ENCODE results near the gene MEF2D.

MEF2D gene

DNA sequence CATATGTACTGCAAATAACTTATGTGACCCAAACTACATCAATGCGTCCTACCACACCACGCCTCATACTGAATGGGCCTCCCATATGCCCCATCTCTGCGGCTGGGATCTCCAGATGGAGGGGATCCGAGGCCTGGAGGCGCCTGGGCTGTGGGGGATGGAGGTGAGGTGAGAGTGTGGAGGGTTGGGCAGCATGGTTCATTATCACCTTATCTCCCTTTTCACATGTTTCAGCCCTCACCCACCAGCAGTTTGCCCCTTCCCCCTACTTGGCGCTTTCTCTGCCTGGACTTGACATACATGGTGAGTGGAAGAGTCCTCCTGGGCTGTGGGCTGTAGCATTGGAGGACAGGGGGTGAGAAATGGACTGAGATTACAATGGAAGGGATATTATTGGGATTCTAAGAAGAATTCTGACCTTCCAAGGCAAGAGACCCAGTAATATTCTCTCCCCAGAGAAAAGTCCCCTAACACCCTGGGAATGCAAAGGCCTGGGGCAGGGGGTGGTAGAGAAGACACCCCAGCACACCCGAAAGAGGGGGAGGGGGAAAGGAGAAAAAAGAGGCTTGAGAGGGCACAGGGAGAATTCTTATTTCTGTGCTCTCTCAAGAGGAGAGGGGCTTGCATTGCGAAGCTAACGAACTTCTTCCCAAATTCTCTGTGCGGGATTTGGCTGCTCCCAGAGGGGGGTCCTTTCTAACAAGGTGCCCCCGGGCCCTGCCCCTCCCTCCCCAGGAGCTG lies 61.4 kb downstream of the MEF2D start:
- H3K27ac ChIP-seq (ENCODE audit: low read depth, low read length), result no peak overlapping the region
- no peak overlapping the region for H3K4me3 ChIP-seq (ENCODE audit: low read depth, low read length)
- no peaks in the 10 kb centered on the region for H3K79me2 ChIP-seq (ENCODE audit: control insufficient read depth, insufficient read depth, low read length, unreplicated experiment)
- no peaks in the 10 kb centered on the region for H3K36me3 ChIP-seq (ENCODE audit: insufficient read depth, low read length)
- H3K4me1 ChIP-seq (ENCODE audit: control insufficient read depth, insufficient read depth, low read length, unreplicated experiment), result no peaks in the 10 kb centered on the region
- H2AFZ ChIP-seq (ENCODE audit: low read length, unreplicated experiment), result no peak overlapping the region
- H3K27me3 ChIP-seq (ENCODE audit: insufficient read depth, low read length), result peaks cover 98% of the 10 kb centered on the region

DNA sequence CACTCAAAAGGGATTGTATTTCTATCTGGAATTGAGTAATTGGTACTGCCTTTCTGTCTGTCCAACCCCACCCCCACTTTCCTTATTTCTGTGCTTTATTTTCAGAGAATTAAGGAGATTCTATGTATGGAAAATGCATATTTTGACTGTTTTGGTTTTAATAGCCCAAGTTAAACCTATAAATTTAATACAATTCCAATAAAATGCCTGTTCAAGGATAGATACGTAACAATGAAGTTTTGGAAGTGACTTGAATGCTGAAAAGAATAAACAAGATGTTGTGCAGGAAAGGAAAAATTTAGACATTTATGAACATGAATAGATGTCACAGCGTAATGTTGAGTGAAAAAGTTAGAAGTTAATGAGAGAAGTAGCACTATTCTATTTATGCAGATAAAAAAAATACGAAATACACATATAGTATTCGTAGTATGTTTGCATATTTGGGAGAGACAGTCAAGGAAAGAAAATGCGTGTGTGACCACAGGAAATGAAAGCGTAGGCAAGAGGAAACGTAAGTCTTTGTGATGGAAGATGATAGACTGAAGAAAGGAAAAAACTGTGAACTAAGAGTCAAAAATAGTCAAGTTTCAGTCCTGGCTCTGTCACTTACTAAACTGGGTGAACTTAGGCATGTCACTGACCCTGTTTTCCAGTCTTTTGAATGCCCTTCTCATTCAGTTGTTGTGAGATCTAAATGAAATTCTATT lies 62.1 kb downstream of the MEF2D start:
- H2AFZ ChIP-seq (ENCODE audit: low read length, unreplicated experiment), result no peak overlapping the region
- H3K27ac ChIP-seq (ENCODE audit: low read depth, low read length), result no peak overlapping the region
- no peaks in the 10 kb centered on the region for H3K79me2 ChIP-seq (ENCODE audit: control insufficient read depth, insufficient read depth, low read length, unreplicated experiment)
- H3K4me3 ChIP-seq (ENCODE audit: low read depth, low read length), result no peak overlapping the region
- H3K36me3 ChIP-seq (ENCODE audit: insufficient read depth, low read length), result no peaks in the 10 kb centered on the region
- no peaks in the 10 kb centered on the region for H3K4me1 ChIP-seq (ENCODE audit: control insufficient read depth, insufficient read depth, low read length, unreplicated experiment)
- H3K27me3 ChIP-seq (ENCODE audit: insufficient read depth, low read length), result peaks cover 99% of the 10 kb centered on the region

DNA sequence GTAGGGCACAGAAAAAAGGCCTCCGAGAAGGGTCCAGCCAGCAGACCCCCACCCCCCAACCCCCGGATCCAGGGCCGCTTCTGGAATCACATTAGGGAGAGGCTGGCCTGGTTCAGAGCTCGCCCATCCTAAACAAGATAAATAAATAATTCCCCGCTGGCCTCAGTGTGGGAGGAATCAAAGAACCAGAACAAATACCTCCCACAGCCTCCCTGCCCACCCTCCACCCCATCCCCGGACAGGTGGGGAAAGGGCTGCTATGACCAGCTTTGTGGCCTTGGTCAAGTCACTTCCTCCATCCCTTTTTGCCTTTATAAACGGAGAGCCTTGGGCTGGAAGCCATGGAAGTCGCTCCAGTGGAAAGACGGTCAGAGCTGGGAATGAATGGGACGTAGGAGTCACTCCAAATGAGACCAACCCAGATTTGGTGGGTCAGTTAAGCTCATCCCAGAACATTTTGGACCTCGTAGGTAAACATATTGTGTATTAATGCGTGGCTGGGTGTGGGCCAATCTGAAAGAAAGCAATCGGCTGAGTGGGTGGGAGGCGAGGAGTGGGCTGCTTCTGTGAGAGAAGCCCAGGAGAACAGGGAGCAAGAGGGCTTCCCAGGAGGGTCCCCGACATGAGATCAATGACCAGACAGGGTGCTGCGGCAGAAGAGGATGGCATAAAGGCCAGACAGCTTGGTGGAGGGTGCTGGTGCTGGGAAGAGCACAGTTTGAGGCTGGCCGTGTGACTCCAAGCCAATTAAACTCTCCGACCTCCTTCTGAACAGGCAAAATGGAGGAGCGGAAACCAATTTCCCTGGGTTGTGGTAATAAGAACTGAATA lies 63.3 kb downstream of the MEF2D start:
- H3K36me3 ChIP-seq (ENCODE audit: insufficient read depth, low read length), result no peaks in the 10 kb centered on the region
- no peak overlapping the region for H2AFZ ChIP-seq (ENCODE audit: low read length, unreplicated experiment)
- H3K27me3 ChIP-seq (ENCODE audit: insufficient read depth, low read length), result peaks cover 100% of the 10 kb centered on the region
- H3K4me1 ChIP-seq (ENCODE audit: control insufficient read depth, insufficient read depth, low read length, unreplicated experiment), result no peaks in the 10 kb centered on the region
- no peak overlapping the region for H3K27ac ChIP-seq (ENCODE audit: low read depth, low read length)
- no peak overlapping the region for H3K4me3 ChIP-seq (ENCODE audit: low read depth, low read length)
- no peaks in the 10 kb centered on the region for H3K79me2 ChIP-seq (ENCODE audit: control insufficient read depth, insufficient read depth, low read length, unreplicated experiment)

DNA sequence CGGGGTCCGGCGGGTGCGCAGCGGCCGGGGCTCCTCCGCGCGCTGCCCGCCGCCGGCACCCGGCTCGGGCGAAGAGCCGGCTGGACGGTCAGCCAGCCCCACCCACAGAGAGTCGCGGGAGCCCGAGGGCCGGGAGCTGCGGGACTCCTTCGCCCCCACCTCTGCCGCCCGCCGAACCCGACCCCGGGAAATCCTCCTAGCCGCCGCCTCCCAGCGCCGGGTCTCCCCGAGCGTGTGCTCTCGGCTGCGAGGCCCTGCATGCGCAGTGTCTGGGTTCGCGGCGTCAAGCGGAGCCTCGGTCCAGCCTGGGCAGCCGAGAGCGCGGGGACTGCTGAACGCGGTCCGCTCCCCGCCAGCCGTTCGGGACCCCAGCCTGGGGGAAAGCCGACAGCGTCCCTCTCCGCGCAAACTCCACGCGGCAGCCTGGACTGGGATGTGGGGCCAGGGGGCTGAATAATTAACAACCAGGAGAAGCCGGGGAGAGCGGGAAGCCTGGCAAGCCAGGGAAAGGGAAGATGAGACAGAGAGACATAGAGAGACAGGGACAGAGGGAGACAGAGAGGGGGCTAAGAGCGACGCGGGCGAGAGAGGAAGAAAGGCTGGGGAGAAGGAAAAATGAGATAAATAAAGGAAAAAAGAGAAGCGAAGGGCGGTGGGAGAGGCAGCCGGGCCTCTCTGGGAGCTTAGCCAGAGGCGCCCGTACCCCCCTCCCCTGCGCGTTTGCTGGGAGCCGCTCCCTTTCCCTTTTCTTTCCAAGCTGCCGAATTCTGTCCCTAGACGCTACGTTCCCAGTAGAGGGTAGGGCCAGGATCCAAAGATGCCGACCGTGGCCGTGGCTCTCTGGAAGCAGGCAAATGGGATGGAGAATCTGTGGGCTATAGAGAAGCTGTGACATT lies 64.2 kb downstream of the MEF2D start:
- no peaks in the 10 kb centered on the region for H3K79me2 ChIP-seq (ENCODE audit: control insufficient read depth, insufficient read depth, low read length, unreplicated experiment)
- H3K4me3 ChIP-seq (ENCODE audit: low read depth, low read length), result peak overlapping the region; percentile 68; the same call in 1 of the 2 replicates
- H3K36me3 ChIP-seq (ENCODE audit: insufficient read depth, low read length), result no peaks in the 10 kb centered on the region
- peaks cover 99% of the 10 kb centered on the region for H3K27me3 ChIP-seq (ENCODE audit: insufficient read depth, low read length)
- H2AFZ ChIP-seq (ENCODE audit: low read length, unreplicated experiment), result no peak overlapping the region
- H3K4me1 ChIP-seq (ENCODE audit: control insufficient read depth, insufficient read depth, low read length, unreplicated experiment), result no peaks in the 10 kb centered on the region
- H3K27ac ChIP-seq (ENCODE audit: low read depth, low read length), result no peak overlapping the region

DNA sequence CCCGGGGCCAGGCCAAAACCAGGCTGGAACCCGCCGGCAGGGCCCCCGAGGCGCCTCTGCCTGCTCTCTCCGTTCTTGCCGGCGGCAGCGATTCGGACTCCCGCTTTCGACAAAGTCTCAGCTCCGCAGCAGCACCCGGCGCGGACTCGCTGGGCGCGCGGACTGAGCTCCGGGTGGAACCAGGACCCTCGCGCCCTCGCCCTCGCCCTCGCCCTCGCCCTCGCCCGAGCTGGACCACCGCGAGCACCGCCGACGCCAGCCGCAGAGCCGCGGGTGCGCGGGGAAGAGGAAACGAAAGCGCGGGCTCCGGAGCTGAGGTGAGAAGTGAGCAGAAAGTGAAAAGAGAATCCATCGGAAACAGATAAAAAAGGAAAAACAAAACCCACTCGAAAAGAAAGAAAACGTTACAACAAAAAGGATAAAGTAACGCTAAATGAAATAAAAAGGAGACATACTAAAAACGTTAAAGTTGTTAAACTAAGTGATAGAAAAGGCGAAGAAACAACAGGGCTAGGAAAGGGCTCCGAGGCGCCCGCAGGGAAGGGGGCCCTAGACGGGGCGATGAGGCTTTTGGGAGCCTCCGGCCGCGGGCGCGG lies 64.9 kb downstream of the MEF2D start:
- Histone ChIP-seq H3K79me2 (ENCODE audit: control insufficient read depth, insufficient read depth, low read length, unreplicated experiment) (no peaks in the 10 kb centered on the region), H3K4me1 (ENCODE audit: control insufficient read depth, insufficient read depth, low read length, unreplicated experiment) (no peaks in the 10 kb centered on the region), H2AFZ (ENCODE audit: low read length, unreplicated experiment) (no peak overlapping the region), H3K36me3 (ENCODE audit: insufficient read depth, low read length) (no peaks in the 10 kb centered on the region), H3K27me3 (ENCODE audit: insufficient read depth, low read length) (peaks cover 99% of the 10 kb centered on the region), H3K27ac (ENCODE audit: low read depth, low read length) (no peak overlapping the region), H3K4me3 (ENCODE audit: low read depth, low read length) (peak overlapping the region; percentile 68)

DNA sequence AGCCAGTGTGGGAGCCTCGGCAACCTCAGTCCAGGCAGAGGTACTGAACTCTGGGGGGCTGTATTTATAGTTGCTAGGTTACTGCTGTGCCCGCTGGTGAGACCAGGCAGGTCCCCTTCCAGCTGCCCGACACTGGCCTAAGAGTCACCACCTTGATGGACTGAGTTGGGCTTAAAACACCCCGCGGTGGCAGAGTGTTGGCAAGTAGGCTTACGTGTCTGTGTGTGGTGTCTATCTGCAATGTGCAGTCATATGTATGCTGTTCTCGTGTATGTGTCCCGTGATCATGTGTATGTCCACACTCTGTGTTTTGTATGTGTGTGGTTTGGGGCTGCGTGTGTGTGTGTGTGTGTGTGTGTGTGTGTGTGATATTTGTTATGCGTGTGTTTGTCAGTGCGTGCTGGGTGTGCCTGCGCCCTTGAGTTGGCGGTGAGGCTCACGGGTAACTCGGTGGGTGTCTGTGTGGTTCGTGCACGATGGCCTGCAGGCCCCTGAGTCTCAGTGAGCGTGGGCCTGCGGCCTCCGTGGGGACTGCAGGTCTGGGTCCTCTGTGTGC lies 65.5 kb downstream of the MEF2D start:
- Histone ChIP-seq H3K79me2 (ENCODE audit: control insufficient read depth, insufficient read depth, low read length, unreplicated experiment) (no peaks in the 10 kb centered on the region), H3K4me3 (ENCODE audit: low read depth, low read length) (peak overlapping the region; percentile 68), H3K4me1 (ENCODE audit: control insufficient read depth, insufficient read depth, low read length, unreplicated experiment) (no peaks in the 10 kb centered on the region), H3K27me3 (ENCODE audit: insufficient read depth, low read length) (peaks cover 99% of the 10 kb centered on the region), H2AFZ (ENCODE audit: low read length, unreplicated experiment) (no peak overlapping the region), H3K36me3 (ENCODE audit: insufficient read depth, low read length) (no peaks in the 10 kb centered on the region), H3K27ac (ENCODE audit: low read depth, low read length) (no peak overlapping the region)

DNA sequence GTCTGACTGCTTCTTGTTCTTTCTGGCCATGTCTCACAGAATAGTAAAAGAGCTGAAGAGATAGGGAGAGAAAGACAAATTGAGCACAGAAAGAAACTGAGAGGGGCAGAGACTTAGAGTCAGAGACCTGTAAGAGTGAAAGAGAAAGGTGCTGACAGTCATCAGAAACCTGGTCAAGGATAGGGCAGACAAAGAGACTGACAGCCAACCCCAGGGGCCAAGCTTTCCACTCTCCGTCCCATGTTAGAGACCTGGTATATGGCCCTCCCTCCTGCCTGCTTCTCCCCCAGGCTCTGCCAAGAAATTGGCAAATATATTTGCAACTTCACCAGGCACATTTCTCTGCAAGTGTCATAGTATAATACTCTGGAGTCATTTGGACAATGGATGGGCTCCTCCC lies 67.0 kb downstream of the MEF2D start:
- H3K27ac ChIP-seq (ENCODE audit: low read depth, low read length), result no peak overlapping the region
- H3K4me3 ChIP-seq (ENCODE audit: low read depth, low read length), result no peak overlapping the region
- no peaks in the 10 kb centered on the region for H3K36me3 ChIP-seq (ENCODE audit: insufficient read depth, low read length)
- no peaks in the 10 kb centered on the region for H3K79me2 ChIP-seq (ENCODE audit: control insufficient read depth, insufficient read depth, low read length, unreplicated experiment)
- peaks cover 99% of the 10 kb centered on the region for H3K27me3 ChIP-seq (ENCODE audit: insufficient read depth, low read length)
- no peaks in the 10 kb centered on the region for H3K4me1 ChIP-seq (ENCODE audit: control insufficient read depth, insufficient read depth, low read length, unreplicated experiment)
- no peak overlapping the region for H2AFZ ChIP-seq (ENCODE audit: low read length, unreplicated experiment)

DNA sequence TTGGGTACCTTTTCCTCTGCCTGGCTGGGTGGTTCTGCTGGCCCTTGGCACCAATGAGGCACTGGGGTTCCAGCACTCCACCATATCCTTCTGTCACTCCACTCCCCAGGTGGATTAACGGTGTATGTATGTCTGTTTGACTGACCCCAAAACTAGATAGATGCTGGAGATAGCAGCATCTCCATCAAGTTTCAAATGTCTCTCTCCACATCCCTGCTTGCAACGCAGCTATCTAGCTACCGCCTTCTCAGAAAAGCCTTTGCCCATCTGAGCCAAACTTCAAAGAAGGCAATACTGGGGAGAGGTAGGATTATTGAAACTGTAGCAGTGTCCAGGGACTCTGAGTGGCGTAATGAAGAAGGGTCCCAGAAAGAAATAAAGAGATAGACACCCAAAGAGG lies 67.5 kb downstream of the MEF2D start:
- no peak overlapping the region for H3K27ac ChIP-seq (ENCODE audit: low read depth, low read length)
- H2AFZ ChIP-seq (ENCODE audit: low read length, unreplicated experiment), result no peak overlapping the region
- no peaks in the 10 kb centered on the region for H3K79me2 ChIP-seq (ENCODE audit: control insufficient read depth, insufficient read depth, low read length, unreplicated experiment)
- no peak overlapping the region for H3K4me3 ChIP-seq (ENCODE audit: low read depth, low read length)
- H3K36me3 ChIP-seq (ENCODE audit: insufficient read depth, low read length), result no peaks in the 10 kb centered on the region
- no peaks in the 10 kb centered on the region for H3K4me1 ChIP-seq (ENCODE audit: control insufficient read depth, insufficient read depth, low read length, unreplicated experiment)
- H3K27me3 ChIP-seq (ENCODE audit: insufficient read depth, low read length), result peaks cover 99% of the 10 kb centered on the region

DNA sequence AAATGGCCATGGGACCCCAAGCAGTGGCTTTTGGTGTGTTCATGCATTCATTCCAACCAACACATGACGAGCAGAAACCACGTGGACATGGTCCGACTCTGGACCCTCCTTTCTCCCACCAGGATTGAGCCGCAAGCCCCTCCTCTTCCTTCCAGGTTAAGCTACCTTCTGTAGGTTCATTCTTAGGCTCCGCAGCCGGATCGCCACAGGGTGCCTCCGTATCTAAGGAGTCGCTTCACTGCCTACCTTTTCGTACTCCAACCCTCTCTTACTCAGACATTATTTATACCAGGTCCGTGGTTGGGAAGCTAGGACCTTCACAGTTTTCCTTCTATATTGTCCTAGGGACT lies 67.9 kb downstream of the MEF2D start:
- Histone ChIP-seq H3K27me3 (ENCODE audit: insufficient read depth, low read length) (peaks cover 99% of the 10 kb centered on the region), H3K79me2 (ENCODE audit: control insufficient read depth, insufficient read depth, low read length, unreplicated experiment) (no peaks in the 10 kb centered on the region), H2AFZ (ENCODE audit: low read length, unreplicated experiment) (no peak overlapping the region), H3K4me1 (ENCODE audit: control insufficient read depth, insufficient read depth, low read length, unreplicated experiment) (no peaks in the 10 kb centered on the region), H3K27ac (ENCODE audit: low read depth, low read length) (no peak overlapping the region), H3K36me3 (ENCODE audit: insufficient read depth, low read length) (no peaks in the 10 kb centered on the region), H3K4me3 (ENCODE audit: low read depth, low read length) (no peak overlapping the region)
